Stimulated activated CD4-positive, alpha-beta T cell treated with anti-CD3 and anti-CD28 coated beads, Interleukin-15, amount 100 ng/mL, for 48 hours (primary cell): ENCODE measurements around the gene DNAJC10.
"Not testable (repeated sequence)": the region's sequence is repeated elsewhere in the genome, so short reads cannot be mapped to it uniquely, and the experiment has no call there.

Experiments used
- DNase-seq, 2 donors: peaks; one replicate each; pipeline ENCODE4 v3.0.0-alpha.2; 2020; ENCODE audit warnings: low read depth in 2 of 2

Gene DNAJC10

DNA sequence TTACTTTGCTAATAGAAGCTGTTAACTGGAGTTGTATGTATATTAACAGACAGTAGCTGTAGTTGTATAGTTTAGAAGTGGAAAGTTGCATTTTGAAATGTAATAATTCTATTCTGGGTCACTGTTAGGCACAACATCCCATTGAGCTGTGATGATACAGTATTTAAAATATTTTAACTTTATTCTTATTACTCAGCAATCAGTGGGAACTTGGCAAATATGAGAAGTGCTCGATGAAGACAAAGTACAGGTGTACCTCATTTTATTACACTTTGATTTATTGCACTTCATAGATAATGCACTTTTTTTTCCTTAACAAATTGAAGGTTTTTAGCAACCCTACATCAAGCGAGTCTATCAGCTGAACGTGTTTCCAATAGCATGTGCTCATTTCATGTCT, 8.6 kb downstream of the DNAJC10 start:
- DNase-seq = no peak

DNA sequence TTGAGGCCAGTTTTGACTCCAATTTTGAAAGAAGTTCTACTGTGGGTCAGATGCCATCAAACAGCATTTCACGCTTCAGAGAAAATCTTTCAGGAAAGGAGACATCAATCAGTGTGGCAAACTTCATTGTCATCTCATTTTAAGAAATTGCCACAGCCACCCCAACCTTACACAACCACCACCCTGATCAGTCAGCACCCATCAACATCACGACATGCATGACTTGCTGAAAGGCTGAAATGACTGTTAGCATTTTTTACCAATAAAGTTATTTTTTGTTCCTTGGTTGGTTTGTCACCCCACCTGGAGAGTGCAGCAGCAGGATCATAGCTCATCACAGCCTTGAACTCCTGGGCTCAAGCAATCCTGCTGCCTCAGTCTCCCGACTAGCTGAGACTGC, 10.4 kb downstream of the DNAJC10 start:
- no peak for DNase-seq

DNA sequence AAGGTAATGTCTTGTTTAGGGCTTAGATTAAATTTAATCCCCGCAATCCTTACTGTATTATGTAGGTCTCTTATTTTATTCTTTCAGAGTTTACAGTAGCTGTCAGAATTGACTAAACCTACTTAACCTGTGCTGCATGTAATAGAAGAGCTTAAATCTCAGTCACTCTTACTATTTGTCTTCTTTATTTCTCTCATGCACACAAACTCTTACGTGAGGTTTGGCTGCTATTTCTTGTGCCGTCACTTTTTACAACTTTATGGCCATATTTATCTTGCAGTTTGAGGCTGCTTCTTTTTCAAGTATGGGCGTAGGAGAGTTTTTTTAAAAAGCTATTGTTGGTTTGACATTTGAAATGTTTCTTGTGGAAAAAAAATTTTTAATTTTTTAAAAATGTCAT, 12.0 kb downstream of the DNAJC10 start:
- no peak for DNase-seq

DNA sequence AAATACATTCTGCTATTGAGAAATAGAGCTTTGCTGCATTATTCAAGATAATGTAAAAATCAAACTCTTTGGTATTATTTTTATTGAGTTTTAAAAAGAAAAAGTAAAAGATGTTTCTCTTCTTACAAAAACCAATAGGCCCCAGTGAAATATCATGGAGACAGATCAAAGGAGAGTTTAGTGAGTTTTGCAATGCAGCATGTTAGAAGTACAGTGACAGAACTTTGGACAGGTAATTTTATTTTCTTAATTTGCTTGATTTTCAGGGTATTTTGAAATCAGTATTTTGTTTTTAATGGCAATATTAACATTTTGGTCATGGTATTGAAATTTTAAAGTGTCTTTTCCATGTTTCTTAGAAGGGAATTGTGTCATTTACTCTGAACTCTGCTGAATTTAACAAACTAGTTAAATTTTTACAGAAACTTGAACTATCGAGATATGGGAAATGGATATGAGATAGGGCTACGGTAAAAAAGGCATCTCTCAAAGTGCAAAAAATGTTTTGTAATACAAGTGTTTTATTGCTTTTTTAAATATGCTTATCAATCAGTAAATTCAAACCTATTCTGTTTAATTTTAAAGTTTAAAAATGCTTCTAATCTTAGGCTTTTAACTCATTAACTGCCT, 13.8 kb downstream of the DNAJC10 start:
- no peak for DNase-seq

DNA sequence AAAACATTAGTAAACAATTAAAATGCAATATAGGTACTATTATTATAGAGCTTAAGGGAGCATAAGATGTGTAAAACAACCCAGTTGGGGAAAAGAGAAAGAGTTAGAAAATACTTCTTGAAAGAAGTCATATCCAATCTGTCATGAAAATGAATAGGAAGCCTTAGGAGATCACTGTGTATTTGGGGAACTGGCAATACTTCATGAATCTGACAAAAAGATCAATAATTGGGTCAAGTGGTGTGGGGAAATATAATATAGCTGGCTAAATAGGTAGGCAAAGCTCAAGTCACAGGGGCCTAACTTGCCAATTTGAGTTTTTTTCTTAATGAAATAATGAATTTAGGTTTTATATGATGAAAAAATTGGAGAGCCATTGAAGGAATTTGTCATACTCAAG, 14.4 kb downstream of the DNAJC10 start:
- no peak for DNase-seq

DNA sequence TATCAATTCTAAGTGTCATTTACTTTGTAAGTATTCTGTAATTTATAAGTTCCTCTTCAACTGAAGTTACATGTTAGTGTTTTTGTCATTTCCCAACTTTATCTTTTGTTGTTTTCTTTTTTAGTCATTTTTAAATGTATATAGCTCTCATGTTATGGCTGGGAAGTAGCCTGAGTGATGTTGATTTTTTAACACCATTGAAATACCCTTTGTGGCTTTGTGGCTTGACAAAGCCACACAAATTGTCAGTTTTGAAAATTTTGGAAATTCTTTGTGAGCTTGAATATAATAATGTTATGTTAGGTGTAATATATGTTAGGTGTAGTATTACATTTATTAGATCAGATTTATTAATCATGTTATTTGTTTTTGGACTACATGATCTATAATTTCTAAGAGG, 16.7 kb downstream of the DNAJC10 start:
- no peak for DNase-seq

DNA sequence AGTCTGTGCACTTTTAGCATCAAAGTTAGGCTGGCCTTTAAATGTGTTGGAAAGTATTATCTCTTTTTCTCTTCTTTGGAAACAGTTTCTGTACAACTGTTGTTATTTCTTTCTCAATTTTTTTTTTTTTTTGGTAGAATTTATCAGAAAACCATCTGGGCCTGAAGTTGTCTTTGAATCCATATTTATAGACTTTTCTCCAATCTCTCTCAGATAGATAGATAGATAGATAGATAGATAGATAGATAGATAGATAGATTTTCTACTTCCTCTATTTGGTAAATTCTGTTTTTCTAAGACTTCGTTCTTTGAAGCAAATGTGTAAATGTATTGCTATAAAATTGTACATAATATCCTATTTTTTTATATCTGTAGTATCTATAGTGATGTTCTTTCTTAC, 17.5 kb downstream of the DNAJC10 start:
- no peak for DNase-seq

DNA sequence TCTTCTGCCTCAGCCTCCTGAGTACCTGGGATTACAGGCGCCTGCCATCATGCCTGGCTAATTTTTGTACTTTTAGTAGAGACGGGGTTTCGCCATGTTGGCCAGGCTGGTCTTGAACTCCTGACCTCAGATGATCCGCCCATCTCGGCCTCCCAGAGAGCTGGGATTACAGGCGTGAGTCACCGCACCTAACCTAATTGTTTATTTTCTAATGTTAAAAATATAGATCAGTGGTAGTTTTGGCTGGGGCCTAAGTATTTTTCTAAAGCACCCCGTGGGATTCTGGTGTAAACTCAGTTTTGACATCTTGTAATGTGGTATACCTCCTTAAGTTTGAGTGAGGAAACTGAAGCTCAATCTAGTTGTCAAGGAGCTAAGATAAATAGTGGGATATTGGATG, 20.8 kb downstream of the DNAJC10 start:
- not testable (repeated sequence) for DNase-seq

DNA sequence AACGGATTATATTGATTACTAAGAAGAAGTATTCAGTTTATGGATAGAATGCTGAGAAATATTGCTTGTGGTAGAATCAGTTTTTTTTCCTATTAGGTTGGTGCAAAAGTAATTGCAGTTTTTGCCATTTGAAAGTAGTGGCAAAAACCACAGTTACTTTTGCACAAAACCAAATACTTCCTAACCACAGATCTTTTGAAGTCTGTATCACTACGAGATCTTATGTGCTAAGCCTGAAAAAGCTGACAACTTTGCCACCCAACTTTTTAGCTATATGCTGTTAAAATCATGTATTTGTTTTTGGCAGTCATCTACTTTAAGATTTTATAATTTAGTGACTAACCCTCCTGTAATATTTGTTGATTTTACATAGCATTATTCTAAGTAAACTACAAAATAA, 24.6 kb downstream of the DNAJC10 start:
- DNase-seq = no peak

DNA sequence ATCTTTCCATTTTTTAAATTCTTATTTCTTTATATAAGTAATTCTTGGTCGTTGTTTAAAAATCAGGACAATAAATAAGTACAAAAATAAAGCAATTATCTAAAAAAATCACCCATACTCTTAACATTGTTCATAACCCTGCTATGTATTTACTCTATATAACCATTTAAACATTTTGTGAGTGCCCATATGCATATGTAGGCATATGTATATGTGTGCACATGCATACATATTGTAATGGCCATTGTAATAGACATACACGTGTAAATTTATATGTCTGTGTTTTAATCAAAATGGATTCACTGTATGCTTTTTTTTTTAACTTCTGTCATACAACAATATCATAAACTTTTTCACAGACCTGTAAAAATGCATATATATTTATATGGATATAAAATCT, 25.6 kb downstream of the DNAJC10 start:
- no peak for DNase-seq

DNA sequence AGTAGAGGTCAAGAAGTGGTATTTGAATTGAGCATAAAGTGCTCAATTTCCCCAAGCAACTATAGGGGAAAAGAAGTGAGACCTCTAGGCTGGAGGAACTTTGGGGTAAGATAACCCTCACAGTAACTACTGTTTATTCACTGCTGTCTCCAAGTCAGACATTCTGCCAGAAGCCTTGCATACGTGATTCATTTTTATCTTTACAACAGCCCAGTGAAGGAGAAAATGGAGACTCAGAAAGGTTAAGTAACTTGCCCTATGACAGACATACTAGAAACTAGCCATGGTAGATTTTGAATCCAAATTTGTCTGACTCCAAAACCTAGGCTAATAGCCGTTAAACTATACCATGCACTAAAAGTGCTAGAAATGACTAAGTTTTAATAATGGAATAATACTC, 28.4 kb downstream of the DNAJC10 start:
- DNase-seq = no peak

DNA sequence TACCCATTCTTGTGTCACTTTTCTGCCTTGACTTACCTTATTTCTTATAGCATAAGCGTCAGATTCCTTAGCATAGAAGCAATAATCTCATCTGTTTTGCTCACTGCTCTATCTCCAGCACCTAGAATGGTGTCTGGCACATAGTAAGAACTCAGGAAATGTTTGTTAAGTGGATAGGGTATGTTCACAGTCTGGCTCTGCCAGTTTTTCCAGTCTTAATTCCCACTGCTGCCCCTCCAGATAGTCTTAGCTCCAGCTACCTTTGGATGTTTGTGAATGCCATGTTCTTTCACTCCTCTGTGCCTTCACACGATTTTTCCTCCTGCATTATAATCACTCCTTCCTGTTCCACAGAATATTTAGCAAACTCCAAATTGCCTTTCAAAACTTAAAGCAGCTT, 29.0 kb downstream of the DNAJC10 start:
- no peak for DNase-seq

DNA sequence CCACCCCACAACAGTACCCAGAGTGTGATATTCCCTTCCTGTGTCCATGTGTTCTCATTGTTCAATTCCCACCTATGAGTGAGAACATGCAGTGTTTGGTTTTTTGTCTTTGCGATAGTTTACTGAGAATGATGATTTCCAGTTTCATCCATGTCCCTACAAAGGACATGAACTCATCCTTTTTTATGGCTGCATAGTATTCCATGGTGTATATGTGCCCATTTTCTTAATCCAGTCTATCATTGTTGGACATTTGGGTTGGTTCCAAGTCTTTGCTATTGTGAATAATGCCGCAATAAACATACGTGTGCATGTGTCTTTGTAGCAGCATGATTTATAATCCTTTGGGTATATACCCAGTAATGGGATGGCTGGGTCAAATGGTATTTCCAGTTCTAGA, 29.8 kb downstream of the DNAJC10 start:
- DNase-seq = not testable (repeated sequence)

DNA sequence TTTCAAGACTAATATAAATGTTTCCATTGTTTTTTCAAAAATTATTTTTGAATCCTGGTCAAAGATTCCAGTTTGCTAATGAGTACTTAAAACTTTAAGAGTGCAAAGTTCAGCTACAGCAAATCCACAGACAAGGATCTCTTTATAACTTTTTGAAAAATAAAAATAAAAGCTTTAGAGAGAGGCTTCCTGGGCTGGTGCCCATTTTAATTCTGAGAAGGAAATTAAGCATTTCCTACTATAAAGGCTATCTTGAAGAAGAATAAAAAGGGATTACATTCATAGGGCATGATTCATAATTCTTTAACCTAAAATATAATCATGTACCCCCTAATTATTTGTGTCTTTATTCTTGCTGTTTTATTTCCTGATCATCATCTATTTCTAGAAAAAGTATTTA, 38.2 kb downstream of the DNAJC10 start:
- DNase-seq = no peak

DNA sequence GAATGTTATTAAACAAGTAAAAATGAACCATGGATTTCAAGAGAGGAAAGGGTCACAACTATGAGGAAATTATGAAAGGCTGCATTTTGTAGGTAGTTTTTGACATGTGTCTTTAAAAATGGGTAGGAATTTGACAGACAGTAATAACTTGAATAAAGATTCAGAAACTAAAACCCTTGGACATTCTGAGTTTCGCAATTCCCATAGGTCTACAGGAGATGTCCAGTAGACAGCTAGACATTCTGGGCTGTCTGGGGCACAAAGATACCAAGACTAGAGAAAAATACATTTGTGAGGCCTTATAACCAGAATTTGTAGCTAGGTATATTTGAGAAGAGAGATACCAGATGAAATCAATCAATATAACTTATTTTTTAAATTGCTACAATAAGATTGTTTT, 42.3 kb downstream of the DNAJC10 start:
- no peak for DNase-seq

DNA sequence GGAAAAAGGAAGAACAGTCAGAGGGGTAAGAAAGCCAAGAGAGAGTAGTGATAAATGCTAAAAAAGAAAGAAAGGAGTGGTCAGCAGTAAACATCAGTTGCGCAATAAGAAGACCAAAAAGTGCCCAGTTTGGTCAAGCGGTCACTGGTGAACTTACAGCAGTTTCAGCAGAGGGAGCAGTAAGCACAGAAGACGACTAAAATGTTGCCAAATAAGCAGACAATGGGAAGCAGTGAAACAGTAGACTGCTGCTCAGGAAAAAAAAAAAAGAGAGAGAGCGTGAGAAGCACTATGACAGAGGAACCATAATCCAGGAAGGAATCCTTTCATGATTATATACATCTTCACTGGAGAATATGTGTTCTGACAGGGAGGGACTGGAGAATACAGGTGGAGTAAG, 45.8 kb downstream of the DNAJC10 start:
- DNase-seq = no peak

DNA sequence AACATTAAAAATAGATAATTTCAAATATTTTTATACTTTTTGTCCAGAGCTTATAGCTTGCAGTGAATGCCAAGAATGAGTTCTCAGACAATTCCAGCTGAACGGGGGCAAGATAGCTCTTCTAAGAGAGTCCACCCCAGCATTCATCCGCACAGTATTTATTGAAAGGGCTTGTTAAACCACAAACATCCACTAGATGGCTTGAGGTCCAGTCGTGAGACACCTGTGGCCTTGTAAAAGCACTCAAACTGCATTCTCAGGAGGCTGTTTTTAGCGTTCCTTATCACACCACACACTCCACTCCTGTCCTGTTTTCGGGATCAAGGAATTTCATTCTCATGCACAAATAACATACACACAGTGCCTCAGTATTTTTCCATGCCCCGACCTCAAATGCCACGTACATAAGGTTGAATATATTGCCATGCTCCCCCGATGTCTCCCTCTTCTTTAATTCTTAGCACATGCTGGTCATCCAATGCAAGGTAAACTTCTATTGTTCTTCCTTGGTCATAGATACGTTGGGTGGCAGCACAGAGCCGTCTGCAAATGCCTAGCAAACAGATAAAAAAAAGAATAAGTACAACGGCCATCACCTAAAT, 47.4 kb downstream of the DNAJC10 start:
- no peak for DNase-seq

DNA sequence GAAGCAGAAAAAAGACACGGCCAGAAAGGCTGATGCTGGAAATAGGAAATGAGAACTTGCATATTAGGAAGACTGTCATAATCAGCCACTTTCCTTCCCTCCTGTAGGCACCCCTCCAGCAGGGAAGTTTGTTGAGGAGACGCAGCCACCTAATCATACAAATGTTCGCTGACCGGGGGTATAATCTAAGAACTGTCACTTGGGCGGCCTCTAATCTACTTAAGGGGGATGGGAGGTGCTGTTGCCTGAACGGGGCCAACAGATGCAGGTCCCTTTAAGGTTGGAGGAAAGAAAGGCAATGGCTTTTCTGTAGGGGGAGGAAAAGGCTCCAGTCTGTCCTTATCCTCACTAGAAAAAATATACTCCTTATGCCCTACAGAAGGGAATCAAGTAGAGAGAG, 50.6 kb downstream of the DNAJC10 start:
- no peak for DNase-seq

DNA sequence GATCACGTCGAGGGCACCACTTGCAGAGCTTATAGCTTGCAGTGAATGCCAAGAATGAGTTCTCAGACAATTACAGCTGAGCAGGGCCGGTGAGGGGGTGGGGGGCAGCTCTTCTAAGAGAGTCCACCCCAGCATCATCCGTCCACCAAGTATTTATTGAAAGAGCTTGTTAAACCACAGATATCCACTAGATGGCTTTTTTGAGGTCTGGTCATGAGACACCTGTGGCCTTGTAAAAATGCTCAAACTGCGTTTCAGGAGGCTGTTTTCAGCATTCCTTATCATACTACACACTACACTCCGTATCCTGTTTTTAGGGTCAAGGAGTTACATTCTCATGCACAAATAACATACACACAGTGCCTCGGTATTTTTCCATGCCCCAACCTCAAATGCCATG, 51.5 kb downstream of the DNAJC10 start:
- DNase-seq = no peak

DNA sequence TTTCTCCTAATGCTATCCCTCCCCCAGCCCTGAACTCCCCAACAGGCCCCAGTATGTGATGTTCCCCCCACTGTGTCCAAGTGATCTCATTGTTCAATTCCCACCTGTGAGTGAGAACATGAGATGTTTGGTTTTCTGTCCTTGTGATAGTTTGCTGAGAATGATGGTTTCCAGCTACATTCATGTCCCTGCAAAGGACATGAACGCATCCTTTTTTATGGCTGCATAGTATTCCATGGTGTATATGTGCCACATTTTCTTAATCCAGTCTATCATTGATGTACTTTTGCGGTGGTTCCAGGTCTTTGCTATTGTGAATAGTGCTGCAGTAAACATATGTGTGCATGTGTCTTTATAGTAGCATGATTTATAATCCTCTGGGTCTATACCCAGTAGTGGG, 52.9 kb downstream of the DNAJC10 start:
- DNase-seq = not testable (repeated sequence)

DNA sequence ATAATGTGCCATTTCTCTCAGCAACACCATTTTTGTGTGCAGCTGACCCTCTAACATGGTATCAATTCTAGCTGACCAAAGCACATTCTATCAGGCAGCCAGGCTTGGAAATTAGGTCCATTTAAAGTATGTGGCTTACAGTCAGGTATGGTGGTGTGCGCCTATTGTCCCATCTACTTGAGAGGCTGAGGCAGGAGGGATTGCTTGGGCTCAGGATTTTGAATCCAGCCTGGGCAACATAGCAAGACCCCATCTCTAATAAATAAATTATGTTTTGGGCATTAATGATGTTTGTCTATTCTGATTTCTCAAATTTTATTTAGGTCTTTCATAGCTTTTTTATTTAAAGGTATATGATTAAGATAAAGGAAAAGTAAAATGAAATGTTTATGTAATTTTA, 63.3 kb downstream of the DNAJC10 start:
- no peak for DNase-seq

DNA sequence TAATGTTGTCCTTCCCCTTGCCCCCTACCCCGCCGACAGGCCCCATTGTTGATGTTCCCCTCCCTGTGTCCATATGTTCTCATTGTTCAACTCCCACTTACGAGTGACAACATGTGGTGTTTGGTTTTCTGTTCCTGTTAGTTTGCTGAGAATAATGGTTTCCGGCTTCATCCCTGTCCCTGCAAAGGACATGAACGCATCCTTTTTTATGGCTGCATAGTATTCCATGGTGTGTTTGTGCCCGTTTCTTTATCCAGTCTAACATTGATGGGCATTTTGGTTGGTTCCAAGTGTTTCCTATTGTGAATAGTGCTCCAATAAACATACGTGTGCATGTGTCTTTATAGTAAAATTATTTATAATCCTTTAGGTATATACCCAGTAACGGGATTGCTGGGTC, 65.0 kb downstream of the DNAJC10 start:
- DNase-seq = not testable (repeated sequence)

DNA sequence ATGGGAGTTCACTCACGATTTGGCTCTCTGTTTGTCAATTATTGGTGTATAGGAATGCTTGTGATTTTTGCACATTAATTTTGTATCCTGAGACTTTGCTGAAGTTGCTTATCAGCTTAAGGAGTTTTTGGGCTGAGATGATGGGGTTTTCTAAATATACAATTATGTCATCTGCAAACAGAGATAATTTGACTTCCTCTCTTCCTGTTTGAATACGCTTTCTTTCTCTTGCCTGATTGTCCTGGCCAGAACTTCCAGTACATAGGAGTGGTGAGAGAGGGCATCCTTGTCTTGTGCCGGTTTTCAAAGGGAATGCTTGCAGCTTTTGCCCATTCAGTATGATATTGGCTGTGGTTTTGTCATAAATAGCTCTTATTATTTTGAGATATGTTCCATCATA, 66.6 kb downstream of the DNAJC10 start:
- DNase-seq = not testable (repeated sequence)

DNA sequence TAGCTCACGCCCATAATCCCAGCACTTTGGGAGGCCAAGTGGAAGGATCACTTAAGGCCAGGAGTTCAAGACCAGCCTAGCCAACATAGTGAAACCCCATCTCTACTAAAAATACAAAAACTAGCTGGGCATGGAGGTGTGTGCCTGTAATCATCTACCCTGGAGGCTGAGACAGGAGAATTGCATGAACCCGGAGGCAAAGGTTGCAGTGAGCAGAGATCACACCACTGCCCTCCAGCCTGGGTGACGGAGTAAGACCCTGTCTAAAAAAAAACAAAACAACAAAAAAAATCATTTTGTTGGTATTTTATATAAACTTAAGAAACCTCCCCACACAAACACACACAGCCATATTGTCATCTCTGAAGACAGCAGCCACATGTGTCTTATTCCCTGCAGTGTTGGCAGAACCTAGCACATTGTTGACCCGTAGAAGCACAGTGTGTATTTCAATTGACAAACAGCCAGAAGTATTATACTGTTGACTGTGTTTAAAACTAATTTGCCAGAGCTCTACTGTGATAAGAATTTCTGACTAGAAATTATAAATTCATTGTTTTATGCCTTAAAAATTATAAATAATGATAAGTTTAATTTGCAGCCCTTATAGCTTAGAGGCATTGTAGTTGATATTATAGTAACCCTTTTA, 68.1 kb downstream of the DNAJC10 start:
- no peak for DNase-seq
